ENCODE measurements around the gene RHOJ. TPM values are rescaled to one million over a fixed set of nuclear protein-coding genes. Genes with fewer than 3 reads are reported as not detected.

Gene RHOJ
- total RNA-seq, 1 experiment from 2014 or later, result not detected

DNA sequence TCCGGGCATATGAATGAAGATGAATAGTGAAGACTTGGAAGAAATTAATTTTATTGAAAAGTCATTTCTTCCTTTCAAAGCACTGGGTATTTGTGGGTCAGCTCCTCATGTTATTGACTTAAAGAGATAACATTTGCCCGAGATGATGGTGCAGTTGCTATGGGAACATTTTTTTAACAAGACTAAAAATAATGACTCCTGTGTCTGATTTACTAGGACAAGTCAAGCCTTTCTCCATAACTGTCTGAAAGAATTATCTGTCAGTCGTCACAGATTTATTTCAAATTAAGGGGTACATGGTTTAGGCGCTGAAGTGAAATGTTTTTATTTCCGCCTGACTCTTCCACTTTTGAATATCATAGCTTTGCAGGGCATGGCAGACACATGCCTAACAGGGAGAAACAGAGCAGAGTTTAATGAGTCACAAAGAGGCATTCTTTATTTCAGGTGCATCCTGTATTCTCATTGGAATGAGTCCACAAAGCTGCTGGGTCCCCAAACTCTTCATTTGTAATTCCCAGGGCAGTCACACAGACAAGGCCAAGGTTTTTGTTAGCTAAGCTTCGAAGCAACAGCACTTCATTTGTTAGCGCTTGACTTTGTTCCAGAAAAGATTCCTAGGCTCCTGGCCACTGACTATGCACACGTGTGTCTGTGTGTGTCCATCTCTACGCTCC, 118.8 kb downstream of the RHOJ start:
- no peaks in the 10 kb centered on the region for H4K20me1 ChIP-seq (ENCODE audit: insufficient read depth)
- intact Hi-C loops (cut with micrococcal nuclease), result no loop called here
- ATAC-seq, result no peak
- H3K79me2 ChIP-seq (ENCODE audit: insufficient read depth, low read length), result no peaks in the 10 kb centered on the region
- H3K4me1 ChIP-seq (ENCODE audit: control insufficient read depth in 1 of 2, insufficient read depth in 2 of 2, low read length in 2 of 2), result no peaks in the 10 kb centered on the region
- no peak overlapping the region for H3K4me2 ChIP-seq (ENCODE audit: low read length)
- no peaks in the 10 kb centered on the region for H3K9me2 ChIP-seq (ENCODE audit: insufficient read depth)
- ChIA-PET CTCF (no interaction called here), RAD21 (ENCODE audit: low non-redundant PET in 1 of 2, low total read pairs in 2 of 2, uncharacterized antibody in 2 of 2, unreplicated experiment in 2 of 2) (no interaction called here), POLR2A (no interaction called here)
- TF ChIP-seq ZNF274 (IDR thresholded peaks at IDR 0.05; ENCODE audit: low read depth, low read length) (no peak), POLR2AphosphoS5 (IDR thresholded peaks at IDR 0.05; ENCODE audit: low read depth, low read length) (no peak), POLR2A (IDR thresholded peaks at IDR 0.05; ENCODE audit: borderline replicate concordance, extremely low read depth, insufficient read depth, insufficient read length) (no peak), EZH2 (IDR thresholded peaks at IDR 0.05) (no peak), SP1 (IDR thresholded peaks at IDR 0.05; ENCODE audit: low read depth) (no peak), CBX3 (IDR thresholded peaks at IDR 0.05; ENCODE audit: low read depth) (no peak), YY1 (IDR thresholded peaks at IDR 0.05; ENCODE audit: extremely low read depth, insufficient replicate concordance, low read depth, low read length) (no peak), EZH2phosphoT487 (IDR thresholded peaks at IDR 0.05; ENCODE audit: borderline replicate concordance) (no peak), EGR1 (IDR thresholded peaks at IDR 0.05; ENCODE audit: low read depth) (no peak), ELF1 (IDR thresholded peaks at IDR 0.05; ENCODE audit: borderline replicate concordance, low read depth) (no peak), SIN3A (IDR thresholded peaks at IDR 0.05; ENCODE audit: low read depth) (no peak), CEBPB (IDR thresholded peaks at IDR 0.05; ENCODE audit: low read depth) (no peak)
- TF ChIP-seq, protein P1, sequence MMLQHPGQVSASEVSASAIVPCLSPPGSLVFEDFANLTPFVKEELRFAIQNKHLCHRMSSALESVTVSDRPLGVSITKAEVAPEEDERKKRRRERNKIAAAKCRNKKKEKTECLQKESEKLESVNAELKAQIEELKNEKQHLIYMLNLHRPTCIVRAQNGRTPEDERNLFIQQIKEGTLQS (IDR thresholded peaks at IDR 0.05), result no peak
- H3K9me3 ChIP-seq (ENCODE audit: control insufficient read depth in 1 of 2, insufficient read depth in 1 of 2, low read depth in 1 of 2, low read length in 2 of 2), result no peaks in the 10 kb centered on the region
- DNase-seq (ENCODE audit: low read depth, low spot score), result no peak
- no peak overlapping the region for H3K4me3 ChIP-seq (replicated peaks in 1 of 2; ENCODE audit: low read depth in 1 of 2, low read length in 2 of 2)
- no peak overlapping the region for H2AFZ ChIP-seq (ENCODE audit: low read depth, low read length, poor library complexity, severe bottlenecking)
- peaks cover 27% of the 10 kb centered on the region for H3K27me3 ChIP-seq (ENCODE audit: insufficient read depth, low read length)
- H3K27ac ChIP-seq (ENCODE audit: low read depth, low read length), result no peak overlapping the region
- no peak overlapping the region for H3K9ac ChIP-seq (ENCODE audit: low read length)
- BruUV-seq (replicated peaks), result no TSS peak
- H3K36me3 ChIP-seq (ENCODE audit: control insufficient read depth in 1 of 2, insufficient read depth in 2 of 2, low read length in 2 of 2), result no peaks in the 10 kb centered on the region
